HTERT RPE-1 (cell line): ENCODE data around the gene CAMTA1.

Experiments used
- in situ Hi-C: fragments of 300-500 bp; cut with MboI; formaldehyde crosslinking; loops from 4 replicates; pipeline ENCODE4 v1.14.3; 2020; ENCODE audit warnings: low sequenced_read_pairs

Gene CAMTA1

GRCh38 chr1:7177021-7177420, 391.8 kb downstream of the CAMTA1 start:
- in situ Hi-C loops = no loop called here

GRCh38 chr1:7177438-7178146, 392.3 kb downstream of the CAMTA1 start:
- in situ Hi-C loops = no loop called here

DNA sequence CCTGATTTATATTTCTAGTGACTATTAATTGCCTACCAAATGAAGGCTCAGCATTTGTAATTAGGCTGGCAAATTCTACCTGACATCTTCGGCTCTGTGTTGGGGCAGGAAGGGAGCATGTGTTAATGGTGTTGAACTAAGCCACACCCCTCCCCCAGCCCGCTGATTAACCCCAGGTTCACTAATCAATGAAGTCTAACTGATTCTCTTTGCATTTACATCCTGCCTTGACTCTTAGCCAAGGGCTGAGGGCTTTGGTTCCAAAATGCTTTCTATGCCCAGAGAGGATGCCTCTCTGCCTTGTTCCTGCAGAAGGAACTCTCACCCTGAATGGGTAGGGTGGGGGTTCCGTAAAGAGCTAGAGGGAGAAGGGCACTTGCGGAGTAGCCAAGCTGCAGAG, 393.1 kb downstream of the CAMTA1 start:
- in situ Hi-C loops = no loop called here

- in situ Hi-C loops = no loop called here
Measured at GRCh38 chr1:7178741-7179140, 393.5 kb downstream of the CAMTA1 start.

DNA sequence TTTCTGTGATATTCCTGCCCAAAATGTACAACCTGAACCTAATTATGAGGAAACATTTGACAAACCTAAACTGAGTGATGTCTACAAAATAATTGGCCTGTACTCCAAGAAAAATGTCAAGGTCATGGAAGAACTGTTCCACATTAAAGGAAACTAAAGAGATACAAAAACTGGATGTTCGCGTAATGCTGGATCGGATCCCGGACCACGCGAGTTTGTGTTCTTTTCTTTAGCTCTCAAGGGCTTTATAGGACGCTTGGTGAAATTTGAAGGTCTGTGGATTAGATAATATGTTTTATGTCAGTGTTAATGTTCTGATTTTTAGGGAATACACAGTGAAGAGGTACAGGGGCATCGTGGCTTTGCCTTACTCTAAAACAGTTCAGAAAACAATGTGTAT, 400.5 kb downstream of the CAMTA1 start:
- in situ Hi-C loops = no loop called here

DNA sequence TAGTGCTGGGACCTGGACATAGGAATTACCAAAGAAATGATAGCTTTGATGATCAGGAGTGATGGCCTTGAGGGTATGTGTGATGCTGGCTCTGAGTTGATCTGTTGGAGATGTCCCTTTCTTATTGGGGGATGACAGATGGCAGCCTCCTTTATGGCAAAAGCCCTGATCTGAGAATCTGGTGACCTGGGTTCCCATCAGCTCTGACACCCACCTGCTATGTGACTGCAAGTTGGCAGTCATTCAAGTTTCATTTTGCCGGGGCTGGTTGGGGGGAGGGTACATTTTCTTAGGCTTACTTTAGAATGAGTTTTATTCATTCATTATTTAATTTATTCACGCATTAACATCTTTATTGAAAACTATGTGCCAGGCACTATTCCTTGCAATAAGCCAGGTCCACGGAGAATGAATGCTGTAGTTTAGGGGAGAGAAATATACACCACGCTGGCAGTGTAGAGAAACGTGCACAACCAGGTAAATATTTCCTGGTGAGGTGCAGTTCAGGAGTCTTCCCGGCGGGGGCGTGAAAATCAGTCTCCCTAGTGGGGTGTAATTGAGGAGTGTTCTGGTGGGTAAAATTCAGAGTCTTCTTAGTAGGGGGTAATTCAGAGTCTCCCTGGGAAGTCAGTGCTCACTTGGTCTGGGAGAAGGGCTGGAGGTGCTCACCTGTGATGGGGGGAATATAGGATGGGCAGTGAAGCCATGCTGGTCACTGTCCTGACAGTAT, 401.3 kb downstream of the CAMTA1 start:
- in situ Hi-C loops = no loop called here

- in situ Hi-C loops = no loop called here
Measured at GRCh38 chr1:7187112-7187493, 401.8 kb downstream of the CAMTA1 start.

DNA sequence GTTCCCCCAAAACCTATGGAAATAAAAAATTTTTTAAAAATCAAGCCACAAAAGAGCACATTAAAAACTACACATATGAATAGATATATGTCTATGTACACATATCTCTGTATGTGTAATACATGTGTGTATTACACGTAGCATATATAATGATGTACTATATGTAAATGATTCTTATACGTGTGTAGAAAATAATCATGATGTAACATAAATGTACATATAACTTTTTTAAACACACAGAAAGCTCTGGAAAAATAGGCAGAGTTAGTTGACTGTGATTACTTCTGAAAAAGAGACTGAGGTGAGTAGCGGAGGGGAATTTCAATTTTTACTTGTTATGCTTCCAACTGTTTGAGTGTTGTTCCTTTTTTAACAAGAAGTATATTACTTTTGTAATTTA, 405.0 kb downstream of the CAMTA1 start:
- in situ Hi-C loops = no loop called here

DNA sequence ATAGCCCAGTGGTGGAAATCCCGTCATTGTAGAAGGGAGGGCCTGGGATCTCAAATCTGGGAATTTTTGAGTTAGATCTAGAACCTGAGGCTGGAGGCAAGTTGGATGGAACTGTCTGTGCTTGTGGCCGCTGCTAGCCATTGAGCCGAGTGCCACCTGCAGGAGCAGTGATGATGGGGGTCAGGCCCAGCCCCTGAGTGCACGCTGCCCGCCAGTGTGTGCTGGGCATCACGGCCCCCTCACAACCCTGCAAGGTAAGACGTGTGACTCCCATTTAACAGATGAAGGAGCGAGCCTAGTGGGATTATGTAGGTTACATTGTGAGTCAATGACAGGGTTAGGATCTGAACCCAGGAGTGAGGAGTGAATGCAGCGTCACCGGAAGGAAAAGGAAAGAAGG, 407.2 kb downstream of the CAMTA1 start:
- in situ Hi-C loops = no loop called here

GRCh38 chr1:7196036-7196911, 411.0 kb downstream of the CAMTA1 start:
- in situ Hi-C loops = no loop called here

- in situ Hi-C loops = no loop called here
Measured at GRCh38 chr1:7198664-7199063, 413.4 kb downstream of the CAMTA1 start.

DNA sequence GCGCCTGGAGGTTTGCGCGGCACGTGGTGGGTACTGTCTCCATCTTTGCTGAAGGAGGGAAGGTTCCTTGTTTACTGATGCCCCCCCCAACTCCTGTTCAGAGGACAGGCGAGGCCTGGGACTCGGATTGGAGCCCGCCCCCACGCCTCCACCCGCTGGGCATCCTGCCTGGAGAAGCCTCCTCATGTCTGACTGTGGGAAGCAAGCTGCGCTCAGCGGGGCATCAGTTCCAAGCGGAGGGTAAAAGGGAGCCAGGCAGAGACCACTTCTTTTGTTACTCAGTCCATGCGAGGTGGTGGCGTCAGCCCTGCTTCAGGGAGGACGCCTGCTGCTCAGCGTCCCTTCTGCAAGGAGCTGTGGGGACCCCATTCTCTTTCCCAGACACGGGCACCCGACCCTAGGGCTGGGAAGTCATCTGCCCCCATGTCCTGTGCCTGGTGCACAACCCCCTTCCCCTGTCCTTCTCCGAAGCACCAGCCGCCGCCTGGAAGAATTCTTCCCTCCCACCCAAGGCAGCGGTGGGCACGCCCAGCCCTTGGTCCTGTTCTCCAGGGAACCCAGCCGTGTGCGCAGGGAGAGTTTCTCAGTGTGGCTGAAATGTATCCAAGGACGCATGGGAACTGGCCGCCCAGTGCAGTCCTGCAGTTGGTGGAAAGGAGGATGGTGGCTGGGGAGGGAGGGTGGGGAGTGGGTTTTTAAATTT, 414.0 kb downstream of the CAMTA1 start:
- in situ Hi-C loops = no loop called here

DNA sequence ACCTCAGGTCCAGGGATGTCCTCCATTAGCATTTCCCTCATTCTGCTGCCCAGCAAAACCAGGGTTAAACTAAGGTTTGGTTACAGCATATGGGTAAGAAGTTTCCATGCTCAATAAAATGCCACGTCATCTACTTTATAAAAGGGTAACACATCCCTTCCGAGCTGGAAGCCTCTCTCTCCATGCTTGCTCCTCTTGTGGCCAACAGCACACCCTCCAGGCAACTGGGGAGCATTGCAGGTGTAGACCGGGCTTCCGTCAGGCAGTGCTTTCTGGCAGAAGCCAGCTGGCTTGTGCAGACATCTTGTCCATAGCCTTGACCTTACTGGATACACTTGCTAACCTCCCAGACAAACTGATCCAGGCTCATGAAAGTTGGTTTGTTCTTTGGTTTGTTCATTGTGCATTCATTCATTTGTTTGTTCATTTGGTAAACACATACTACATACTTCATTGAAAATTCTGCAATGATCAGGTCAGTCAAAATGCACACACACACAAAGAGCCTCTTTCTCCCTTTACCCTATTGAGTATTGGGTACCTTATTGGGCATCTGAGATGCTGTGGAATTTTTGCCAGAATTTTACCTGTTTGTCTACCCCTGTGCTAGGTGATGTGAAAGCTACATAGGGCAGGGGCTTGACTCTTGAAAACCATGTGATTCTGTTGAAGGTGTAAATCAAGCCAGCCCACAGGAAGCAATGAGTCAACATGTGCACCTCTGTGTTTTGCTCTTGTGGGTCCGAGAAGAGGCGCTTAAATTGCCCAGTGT, 422.8 kb downstream of the CAMTA1 start:
- in situ Hi-C loops = no loop called here

- in situ Hi-C loops = no loop called here
Measured at GRCh38 chr1:7208647-7209180, 423.5 kb downstream of the CAMTA1 start.

- in situ Hi-C loops = no loop called here
Measured at GRCh38 chr1:7209336-7209735, 424.1 kb downstream of the CAMTA1 start.

GRCh38 chr1:7218210-7218832, 433.1 kb downstream of the CAMTA1 start:
- in situ Hi-C loops = no loop called here

- in situ Hi-C loops = no loop called here
Measured at GRCh38 chr1:7219031-7219430, 433.8 kb downstream of the CAMTA1 start.

GRCh38 chr1:7220007-7220406, 434.8 kb downstream of the CAMTA1 start:
- in situ Hi-C loops = no loop called here

DNA sequence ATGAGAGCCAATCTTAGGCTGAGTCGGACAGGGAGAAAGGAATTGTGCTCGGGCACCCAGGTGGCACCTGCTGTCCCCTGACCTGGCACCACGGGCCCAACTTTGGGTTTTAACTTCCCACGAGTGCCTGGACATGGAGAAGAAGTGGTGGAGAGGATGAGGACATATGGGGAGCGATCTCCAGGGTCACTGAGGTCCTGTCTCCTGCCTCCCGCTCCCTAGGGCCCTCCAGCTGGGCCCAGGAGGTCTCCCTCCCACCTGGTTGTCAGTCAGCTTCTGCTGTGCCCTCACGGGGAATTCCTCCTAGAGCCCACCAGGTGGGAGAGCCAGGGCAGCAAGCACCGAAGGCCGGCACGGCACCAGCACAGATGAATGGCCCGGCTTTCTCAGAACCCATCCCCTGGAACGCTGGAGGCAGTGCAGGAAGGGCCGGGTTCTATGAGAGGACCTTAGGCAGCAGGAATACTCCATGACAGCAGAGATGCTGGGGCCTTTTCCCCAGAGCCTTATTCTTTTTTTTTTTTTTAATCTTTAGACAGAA, 435.5 kb downstream of the CAMTA1 start:
- in situ Hi-C loops = no loop called here
